ENCODE measurements around the gene KLRF1.

The KLRF1 gene

DNA sequence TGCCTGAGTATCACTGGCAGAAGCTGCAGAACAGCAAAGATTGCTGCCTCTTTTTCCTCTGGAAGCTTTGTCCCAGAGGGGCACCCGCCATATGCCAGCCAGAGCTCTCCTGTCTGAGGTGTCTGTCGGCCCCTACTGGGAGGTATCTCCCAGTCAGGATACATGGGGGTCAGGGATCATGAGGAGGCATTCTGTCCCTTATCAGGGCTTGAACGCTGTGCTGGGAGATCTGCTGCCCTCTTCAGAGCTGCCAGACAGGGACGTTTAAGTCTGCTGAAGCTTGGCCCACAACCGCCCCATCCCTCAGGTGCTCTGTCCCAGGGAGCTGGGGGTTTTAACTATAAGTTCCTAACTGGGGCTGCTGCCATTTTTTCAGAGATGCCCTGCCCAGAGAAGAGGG is 21.6 kb downstream of the KLRF1 start:
- H3K27me3 ChIP-seq (ENCODE audit: control insufficient read depth in 1 of 2, insufficient read depth in 2 of 2, low read length in 2 of 2): no peaks in the 10 kb centered on the region
- H3K4me3 ChIP-seq (ENCODE audit: low read depth in 1 of 2, low read length in 2 of 2): no peak overlapping the region
- H3K9ac ChIP-seq (ENCODE audit: low read depth in 1 of 2, low read length in 2 of 2): no peak overlapping the region
- no peaks in the 10 kb centered on the region for H3K4me1 ChIP-seq (ENCODE audit: control insufficient read depth in 1 of 2, insufficient read depth in 2 of 2, low read length in 2 of 2)
- peaks cover 0 to 11% of the 10 kb centered on the region in 2 donors for H3K36me3 ChIP-seq (ENCODE audit: control insufficient read depth in 1 of 2, insufficient read depth in 2 of 2, low read length in 2 of 2)
- H3K27ac ChIP-seq (ENCODE audit: low read depth, low read length): no peak overlapping the region
- peaks cover 0 to 3% of the 10 kb centered on the region in 2 donors for H3K9me3 ChIP-seq (ENCODE audit: control insufficient read depth in 1 of 2, low read length in 2 of 2)

DNA sequence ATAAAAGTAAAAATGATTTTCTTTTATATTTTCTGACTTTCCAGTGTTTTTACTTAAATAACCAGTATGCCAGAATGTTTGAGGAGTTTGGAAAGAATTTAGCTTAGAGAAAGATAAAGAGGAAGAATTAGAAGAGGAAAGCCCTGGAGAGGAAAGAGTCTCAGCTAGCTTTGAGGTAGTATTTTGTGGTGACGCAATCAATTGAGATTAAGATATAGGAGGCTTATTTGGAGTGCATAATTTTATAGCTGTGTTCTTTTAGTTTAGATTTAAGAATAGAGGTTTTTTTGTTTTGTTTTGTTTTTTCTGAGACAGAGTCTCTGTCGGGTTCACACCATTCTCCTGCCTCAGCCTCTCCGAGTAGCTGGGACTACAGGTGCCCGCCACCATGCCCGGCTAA is 23.8 kb downstream of the KLRF1 start:
- Histone ChIP-seq H3K9me3 (ENCODE audit: control insufficient read depth in 1 of 2, low read length in 2 of 2) (peaks cover 0 to 3% of the 10 kb centered on the region in 2 donors), H3K4me3 (ENCODE audit: low read depth in 1 of 2, low read length in 2 of 2) (no peak overlapping the region), H3K27ac (ENCODE audit: low read depth, low read length) (no peak overlapping the region), H3K9ac (ENCODE audit: low read depth in 1 of 2, low read length in 2 of 2) (no peak overlapping the region), H3K36me3 (ENCODE audit: control insufficient read depth in 1 of 2, insufficient read depth in 2 of 2, low read length in 2 of 2) (peaks cover 0 to 11% of the 10 kb centered on the region in 2 donors), H3K27me3 (ENCODE audit: control insufficient read depth in 1 of 2, insufficient read depth in 2 of 2, low read length in 2 of 2) (no peaks in the 10 kb centered on the region), H3K4me1 (ENCODE audit: control insufficient read depth in 1 of 2, insufficient read depth in 2 of 2, low read length in 2 of 2) (no peaks in the 10 kb centered on the region)

DNA sequence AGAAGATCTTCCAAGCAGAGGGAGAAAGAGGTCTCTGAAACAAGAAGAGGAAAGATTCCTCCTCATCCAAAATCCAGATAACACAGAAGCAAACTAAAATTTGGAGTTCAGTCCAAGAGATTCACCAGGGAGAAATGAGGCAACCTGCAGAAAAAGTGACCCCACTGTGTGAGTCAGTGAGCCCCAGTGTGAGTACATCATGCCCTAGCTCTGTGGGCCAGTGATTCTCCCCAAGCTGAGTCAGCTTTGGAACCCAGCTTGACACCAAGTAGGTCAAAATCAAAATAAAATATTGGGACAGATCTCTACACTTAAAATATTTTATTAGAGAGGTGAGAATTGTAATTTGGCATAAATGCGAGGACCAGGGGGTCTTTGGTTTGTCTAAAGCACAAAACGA is 24.6 kb downstream of the KLRF1 start:
- no peak overlapping the region for H3K27ac ChIP-seq (ENCODE audit: low read depth, low read length)
- H3K4me1 ChIP-seq (ENCODE audit: control insufficient read depth in 1 of 2, insufficient read depth in 2 of 2, low read length in 2 of 2): no peaks in the 10 kb centered on the region
- no peak overlapping the region for H3K4me3 ChIP-seq (ENCODE audit: low read depth in 1 of 2, low read length in 2 of 2)
- no peaks in the 10 kb centered on the region for H3K27me3 ChIP-seq (ENCODE audit: control insufficient read depth in 1 of 2, insufficient read depth in 2 of 2, low read length in 2 of 2)
- H3K9ac ChIP-seq (ENCODE audit: low read depth in 1 of 2, low read length in 2 of 2): no peak overlapping the region
- peaks cover 0 to 3% of the 10 kb centered on the region in 2 donors for H3K9me3 ChIP-seq (ENCODE audit: control insufficient read depth in 1 of 2, low read length in 2 of 2)
- peaks cover 0 to 11% of the 10 kb centered on the region in 2 donors for H3K36me3 ChIP-seq (ENCODE audit: control insufficient read depth in 1 of 2, insufficient read depth in 2 of 2, low read length in 2 of 2)

DNA sequence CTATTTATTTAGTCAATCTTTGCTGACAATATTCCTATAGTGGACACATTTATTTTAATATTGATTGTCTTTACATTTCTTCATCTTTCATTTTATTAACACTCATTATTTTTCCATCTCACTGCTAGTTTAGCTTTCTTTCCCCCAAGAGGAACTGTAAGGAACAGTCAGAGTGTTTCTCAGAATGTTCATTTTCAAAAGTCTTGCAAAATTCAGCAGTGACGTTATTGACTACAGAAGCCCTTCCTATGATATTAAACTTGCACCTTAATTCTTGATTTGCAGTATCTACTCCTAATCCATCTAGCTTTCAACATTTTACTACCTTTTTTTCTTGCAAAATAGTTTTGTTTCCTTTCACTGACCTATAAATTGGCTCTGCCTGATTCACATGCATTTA is 28.9 kb downstream of the KLRF1 start:
- H3K27ac ChIP-seq (ENCODE audit: low read depth, low read length): no peak overlapping the region
- H3K9me3 ChIP-seq (ENCODE audit: control insufficient read depth in 1 of 2, low read length in 2 of 2): no peaks in the 10 kb centered on the region
- no peaks in the 10 kb centered on the region for H3K4me1 ChIP-seq (ENCODE audit: control insufficient read depth in 1 of 2, insufficient read depth in 2 of 2, low read length in 2 of 2)
- H3K4me3 ChIP-seq (ENCODE audit: low read depth in 1 of 2, low read length in 2 of 2): no peak overlapping the region
- no peak overlapping the region for H3K9ac ChIP-seq (ENCODE audit: low read depth in 1 of 2, low read length in 2 of 2)
- H3K27me3 ChIP-seq (ENCODE audit: control insufficient read depth in 1 of 2, insufficient read depth in 2 of 2, low read length in 2 of 2): no peaks in the 10 kb centered on the region
- peaks cover 0 to 11% of the 10 kb centered on the region in 2 donors for H3K36me3 ChIP-seq (ENCODE audit: control insufficient read depth in 1 of 2, insufficient read depth in 2 of 2, low read length in 2 of 2)

DNA sequence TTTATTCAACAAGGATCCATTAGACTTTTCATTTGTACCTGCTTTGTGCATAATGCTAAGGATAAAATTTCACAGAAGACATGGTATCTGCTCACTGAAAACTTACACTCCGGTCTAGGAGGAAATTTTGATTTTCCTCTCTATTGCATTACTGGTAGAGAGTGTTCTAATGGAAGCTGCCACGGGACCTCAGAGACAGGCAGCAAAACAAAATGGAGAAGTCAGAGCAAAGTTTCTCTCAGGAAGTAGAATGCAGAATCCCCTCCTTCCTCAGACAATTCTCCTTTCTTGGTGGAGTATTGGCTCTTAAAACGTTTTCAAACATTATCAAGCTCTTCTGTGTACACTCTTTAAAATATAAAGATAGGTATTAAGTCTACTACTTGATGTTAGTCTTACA is 29.6 kb downstream of the KLRF1 start:
- H3K4me1 ChIP-seq (ENCODE audit: control insufficient read depth in 1 of 2, insufficient read depth in 2 of 2, low read length in 2 of 2): no peaks in the 10 kb centered on the region
- peaks cover 0 to 10% of the 10 kb centered on the region in 2 donors for H3K36me3 ChIP-seq (ENCODE audit: control insufficient read depth in 1 of 2, insufficient read depth in 2 of 2, low read length in 2 of 2)
- H3K4me3 ChIP-seq (ENCODE audit: low read depth in 1 of 2, low read length in 2 of 2): no peak overlapping the region
- no peaks in the 10 kb centered on the region for H3K27me3 ChIP-seq (ENCODE audit: control insufficient read depth in 1 of 2, insufficient read depth in 2 of 2, low read length in 2 of 2)
- no peak overlapping the region for H3K27ac ChIP-seq (ENCODE audit: low read depth, low read length)
- H3K9ac ChIP-seq (ENCODE audit: low read depth in 1 of 2, low read length in 2 of 2): no peak overlapping the region
- no peaks in the 10 kb centered on the region for H3K9me3 ChIP-seq (ENCODE audit: control insufficient read depth in 1 of 2, low read length in 2 of 2)

DNA sequence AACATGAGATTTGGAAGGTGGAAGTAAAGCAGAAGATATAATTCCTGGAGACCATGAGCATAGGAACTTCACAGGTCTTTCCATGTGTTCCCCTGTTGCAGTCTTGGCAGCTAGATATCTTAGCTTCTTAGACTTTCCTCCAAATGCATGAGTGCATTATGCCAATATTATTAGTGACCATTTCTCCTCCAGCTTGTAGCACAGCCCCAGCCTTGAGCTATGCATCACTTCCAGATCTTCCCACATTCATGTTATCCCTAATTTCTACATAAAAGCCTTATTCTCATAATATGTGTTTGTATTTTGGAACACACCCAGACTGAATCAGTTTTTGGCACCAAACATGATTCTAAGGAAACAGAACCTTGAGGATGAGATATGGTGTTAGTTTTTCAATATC is 30.9 kb downstream of the KLRF1 start:
- no peak overlapping the region for H3K9ac ChIP-seq (ENCODE audit: low read depth in 1 of 2, low read length in 2 of 2)
- H3K9me3 ChIP-seq (ENCODE audit: control insufficient read depth in 1 of 2, low read length in 2 of 2): no peaks in the 10 kb centered on the region
- no peaks in the 10 kb centered on the region for H3K4me1 ChIP-seq (ENCODE audit: control insufficient read depth in 1 of 2, insufficient read depth in 2 of 2, low read length in 2 of 2)
- H3K27ac ChIP-seq (ENCODE audit: low read depth, low read length): no peak overlapping the region
- no peak overlapping the region for H3K4me3 ChIP-seq (ENCODE audit: low read depth in 1 of 2, low read length in 2 of 2)
- H3K27me3 ChIP-seq (ENCODE audit: control insufficient read depth in 1 of 2, insufficient read depth in 2 of 2, low read length in 2 of 2): no peaks in the 10 kb centered on the region
- H3K36me3 ChIP-seq (ENCODE audit: control insufficient read depth in 1 of 2, insufficient read depth in 2 of 2, low read length in 2 of 2): peaks cover 0 to 7% of the 10 kb centered on the region in 2 donors

DNA sequence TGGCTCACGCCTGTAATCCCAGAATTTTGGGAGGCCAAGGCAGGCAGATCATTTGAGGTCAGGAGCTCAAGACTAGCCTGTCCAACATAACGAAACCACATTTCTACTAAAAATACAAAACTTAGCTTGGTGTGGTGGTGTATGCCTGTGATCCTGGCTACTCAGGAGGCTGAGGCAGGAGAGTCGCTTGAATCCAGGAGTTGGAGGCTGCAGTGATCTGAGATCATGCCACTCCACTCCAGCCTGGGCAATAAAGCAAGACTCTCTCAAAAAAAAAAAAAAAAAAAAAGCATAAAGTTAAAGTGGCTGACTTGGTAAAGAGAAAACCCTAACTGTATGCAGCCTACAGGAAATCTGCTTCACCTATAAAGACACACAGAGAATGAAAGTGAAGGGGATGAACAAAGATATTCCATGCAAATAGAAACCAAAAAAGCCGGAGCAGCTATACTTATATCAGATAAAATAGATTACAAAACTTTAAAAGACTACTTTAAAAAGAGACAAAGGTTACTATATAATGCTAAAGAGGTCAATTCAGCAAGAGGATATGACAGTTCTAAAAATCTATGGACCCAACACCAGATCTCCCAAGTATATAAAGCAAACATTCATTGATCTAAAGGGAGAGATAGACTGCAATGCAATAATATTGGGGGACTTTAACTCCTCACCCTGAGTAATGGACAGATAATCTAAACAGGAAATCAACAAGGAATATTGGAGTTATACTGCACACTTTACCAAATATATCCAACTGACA is 37.8 kb downstream of the KLRF1 start:
- peaks cover 0 to 5% of the 10 kb centered on the region in 2 donors for H3K4me1 ChIP-seq (ENCODE audit: control insufficient read depth in 1 of 2, insufficient read depth in 2 of 2, low read length in 2 of 2)
- no peaks in the 10 kb centered on the region for H3K9me3 ChIP-seq (ENCODE audit: control insufficient read depth in 1 of 2, low read length in 2 of 2)
- peak overlapping the region; percentile 37 to 48 for H3K4me3 ChIP-seq (ENCODE audit: low read depth in 1 of 2, low read length in 2 of 2)
- H3K36me3 ChIP-seq (ENCODE audit: control insufficient read depth in 1 of 2, insufficient read depth in 2 of 2, low read length in 2 of 2): no peaks in the 10 kb centered on the region
- H3K9ac ChIP-seq (ENCODE audit: low read depth in 1 of 2, low read length in 2 of 2): no peak overlapping the region
- H3K27ac ChIP-seq (ENCODE audit: low read depth, low read length): no peak overlapping the region
- no peaks in the 10 kb centered on the region for H3K27me3 ChIP-seq (ENCODE audit: control insufficient read depth in 1 of 2, insufficient read depth in 2 of 2, low read length in 2 of 2)

DNA sequence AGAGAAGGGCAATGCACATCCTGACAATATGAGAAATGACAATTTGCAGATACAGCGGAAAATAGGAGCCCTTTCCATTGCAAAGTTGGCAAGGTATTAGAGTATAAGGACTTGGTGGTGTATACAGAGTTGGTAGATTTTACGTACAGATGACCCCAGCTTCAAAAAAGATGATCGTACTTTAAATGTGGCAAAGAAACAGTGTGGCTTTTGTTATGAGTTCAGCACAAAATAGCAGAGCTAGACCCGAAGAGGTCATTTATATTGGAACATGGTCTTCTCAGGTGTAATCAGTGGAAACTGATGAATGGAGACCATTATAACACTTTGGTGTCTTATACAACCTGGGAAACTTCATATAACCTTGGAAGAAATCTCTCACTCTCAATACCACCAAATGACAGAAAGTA is 39.6 kb downstream of the KLRF1 start:
- Histone ChIP-seq H3K27ac (ENCODE audit: low read depth, low read length) (peak overlapping the region; percentile 28), H3K4me1 (ENCODE audit: control insufficient read depth in 1 of 2, insufficient read depth in 2 of 2, low read length in 2 of 2) (peaks cover 0 to 5% of the 10 kb centered on the region in 2 donors), H3K9ac (ENCODE audit: low read depth in 1 of 2, low read length in 2 of 2) (peak overlapping the region; percentile 20 to 59), H3K4me3 (ENCODE audit: low read depth in 1 of 2, low read length in 2 of 2) (peak overlapping the region; percentile 48 to 74), H3K36me3 (ENCODE audit: control insufficient read depth in 1 of 2, insufficient read depth in 2 of 2, low read length in 2 of 2) (no peaks in the 10 kb centered on the region), H3K27me3 (ENCODE audit: control insufficient read depth in 1 of 2, insufficient read depth in 2 of 2, low read length in 2 of 2) (no peaks in the 10 kb centered on the region), H3K9me3 (ENCODE audit: control insufficient read depth in 1 of 2, low read length in 2 of 2) (no peaks in the 10 kb centered on the region)

DNA sequence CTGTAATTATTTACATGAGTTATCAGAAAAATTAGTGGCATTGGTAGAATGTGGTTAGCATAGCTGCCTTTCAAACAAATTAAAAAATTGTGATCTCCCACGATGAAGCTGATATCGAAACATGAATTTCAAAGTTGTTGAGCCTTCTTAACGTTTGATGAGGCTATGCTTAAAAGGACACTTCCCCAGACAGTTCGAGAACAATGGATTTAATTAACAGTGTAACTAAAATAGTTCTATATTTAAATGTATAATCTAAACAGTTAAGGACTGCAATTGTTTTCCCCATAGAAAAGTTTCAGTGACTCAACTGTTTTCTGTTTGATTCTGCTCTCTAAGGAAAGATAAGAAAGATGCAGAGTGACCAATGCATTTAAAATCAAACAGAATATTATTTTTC is 40.2 kb downstream of the KLRF1 start:
- peak overlapping the region; percentile 48 to 74 for H3K4me3 ChIP-seq (ENCODE audit: low read depth in 1 of 2, low read length in 2 of 2)

DNA sequence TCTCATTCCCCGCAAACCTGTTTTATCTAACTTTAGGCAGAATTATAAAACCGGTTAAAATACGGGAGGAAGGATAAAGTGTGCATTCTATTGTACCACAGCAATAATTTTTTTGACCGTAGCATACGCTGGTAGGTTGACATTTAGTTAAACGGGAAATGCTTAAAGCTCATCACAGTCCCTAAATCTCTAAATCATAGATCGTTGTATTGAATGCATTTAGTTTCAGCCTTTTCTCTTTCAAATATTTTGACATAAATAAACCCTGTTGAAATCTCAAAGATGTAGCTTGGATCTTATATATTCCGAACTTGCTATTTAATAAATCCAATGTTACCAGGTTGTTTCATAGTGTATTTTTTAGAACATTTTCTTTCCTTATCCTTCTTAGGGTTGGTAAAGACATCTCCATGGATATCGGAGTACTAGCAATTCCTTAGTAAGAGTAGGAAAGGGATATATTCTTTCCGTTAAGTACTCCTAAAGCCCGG is 41.1 kb downstream of the KLRF1 start:
- peak overlapping the region; percentile 73 to 75 for H3K4me3 ChIP-seq (ENCODE audit: low read depth in 1 of 2, low read length in 2 of 2)
- no peaks in the 10 kb centered on the region for H3K9me3 ChIP-seq (ENCODE audit: control insufficient read depth in 1 of 2, low read length in 2 of 2)
- H3K9ac ChIP-seq (ENCODE audit: low read depth in 1 of 2, low read length in 2 of 2): peak overlapping the region; percentile 49 to 77
- H3K27me3 ChIP-seq (ENCODE audit: control insufficient read depth in 1 of 2, insufficient read depth in 2 of 2, low read length in 2 of 2): no peaks in the 10 kb centered on the region
- peak overlapping the region; percentile 78 for H3K27ac ChIP-seq (ENCODE audit: low read depth, low read length)
- no peaks in the 10 kb centered on the region for H3K36me3 ChIP-seq (ENCODE audit: control insufficient read depth in 1 of 2, insufficient read depth in 2 of 2, low read length in 2 of 2)
- H3K4me1 ChIP-seq (ENCODE audit: control insufficient read depth in 1 of 2, insufficient read depth in 2 of 2, low read length in 2 of 2): peaks cover 0 to 5% of the 10 kb centered on the region in 2 donors

More for the DNA sequence above, 40.2 kb downstream of the KLRF1 start:
- Histone ChIP-seq H3K9ac (ENCODE audit: low read depth in 1 of 2, low read length in 2 of 2) (peak overlapping the region in 1 of 2 donors; percentile 59), H3K36me3 (ENCODE audit: control insufficient read depth in 1 of 2, insufficient read depth in 2 of 2, low read length in 2 of 2) (no peaks in the 10 kb centered on the region), H3K4me1 (ENCODE audit: control insufficient read depth in 1 of 2, insufficient read depth in 2 of 2, low read length in 2 of 2) (peaks cover 0 to 5% of the 10 kb centered on the region in 2 donors), H3K27me3 (ENCODE audit: control insufficient read depth in 1 of 2, insufficient read depth in 2 of 2, low read length in 2 of 2) (no peaks in the 10 kb centered on the region), H3K27ac (ENCODE audit: low read depth, low read length) (no peak overlapping the region), H3K9me3 (ENCODE audit: control insufficient read depth in 1 of 2, low read length in 2 of 2) (no peaks in the 10 kb centered on the region)
